T47D (cell line): ENCODE results near the gene ZNF445.

ENCODE experiments used
- DNase-seq, 2 experiments: peaks; one replicate each; pipeline versions ENCODE4 v3.0.0 to v3.0.0-alpha.2; 2011 to 2012; ENCODE audit warnings: low read depth in 1 of 2, low spot score in 1 of 2
- JUND ChIP-seq: IDR thresholded peaks from 2 replicates; pipeline ENCODE4 v1.6.1; 2012; ENCODE audit warnings: low read depth
- in situ Hi-C: cut with HindIII; loops from 2 replicates; pipeline ENCODE4 v1.10.0; 2016; ENCODE audit warnings: low sequenced_read_pairs, low pct_unique_long_range_greater_than_20kb

ZNF445 gene

DNA sequence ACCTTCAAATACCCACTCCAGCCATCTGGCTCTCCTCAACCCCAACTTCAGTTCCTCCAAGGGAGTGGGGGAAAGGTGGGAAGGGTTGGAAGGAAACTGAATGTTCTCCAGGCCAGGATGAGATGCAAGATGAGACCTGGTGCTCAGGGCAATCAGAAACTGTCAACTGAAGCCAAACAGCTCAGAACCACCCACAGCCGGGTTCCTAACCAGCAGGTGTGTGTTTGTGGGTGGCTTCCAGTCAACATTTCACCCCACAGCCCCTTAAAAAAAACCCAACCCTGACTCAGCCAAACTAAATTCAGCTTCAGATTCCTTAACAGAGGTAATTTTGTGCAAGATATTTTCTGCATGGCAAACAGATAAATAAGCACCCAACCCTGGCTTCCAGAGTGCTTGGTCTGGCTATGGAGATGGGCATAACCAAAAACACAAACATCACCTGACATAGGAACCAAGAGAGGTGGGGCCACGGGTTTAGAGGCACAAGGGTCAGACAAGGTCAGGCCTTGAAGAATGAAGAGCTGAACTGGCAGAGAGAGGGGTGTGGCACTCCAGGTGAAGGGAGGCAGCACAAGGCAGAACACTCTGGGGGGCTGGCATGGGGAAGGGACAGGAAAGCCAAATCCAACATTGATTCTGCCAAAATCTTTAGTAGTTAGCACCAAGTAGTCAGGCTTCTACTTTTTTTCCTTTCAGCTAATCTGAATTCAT lies 34.7 kb downstream of the ZNF445 start:
- TF ChIP-seq JUND = no peak
- in situ Hi-C loops = no loop called here
- DNase-seq = no peak

DNA sequence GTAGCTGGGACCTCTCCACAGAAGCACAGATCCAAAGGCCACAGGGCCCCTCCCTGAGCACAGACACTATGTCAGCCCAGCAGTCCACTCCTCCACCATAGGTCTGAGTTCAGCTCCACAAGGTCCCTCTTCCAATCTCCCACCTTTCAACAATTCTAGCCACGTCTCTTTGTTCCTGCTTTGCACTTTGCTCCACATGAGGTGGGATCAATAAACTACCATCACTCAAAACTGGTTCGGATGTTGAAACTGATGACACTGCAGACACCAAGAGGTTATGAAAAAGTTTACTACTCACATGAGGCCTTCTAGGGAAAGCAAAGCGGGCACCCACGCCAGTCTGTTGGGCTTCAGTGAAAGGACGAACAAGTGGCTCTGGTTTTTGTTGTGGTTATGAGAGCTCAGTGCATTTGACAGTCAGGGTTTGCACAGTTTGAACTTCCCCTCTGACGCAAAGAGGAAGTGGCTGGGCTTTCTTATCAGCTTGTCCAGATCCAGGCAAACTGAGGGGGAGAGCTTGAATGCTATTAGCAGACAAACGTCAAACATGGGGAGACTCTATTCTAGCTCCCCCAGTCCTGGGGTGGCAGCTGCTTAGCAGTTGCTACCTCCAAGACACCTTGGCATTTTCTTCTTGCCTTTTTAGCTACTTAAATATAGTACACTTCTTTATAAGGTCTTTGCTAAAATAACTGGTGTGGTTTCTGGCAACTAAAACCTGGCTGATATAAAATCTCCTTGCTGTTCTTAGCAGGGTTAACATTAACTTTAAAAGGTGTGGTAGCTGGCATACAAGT lies 37.8 kb downstream of the ZNF445 start:
- in situ Hi-C loops = no loop called here
- no peak for DNase-seq
- TF ChIP-seq JUND = no peak

DNA sequence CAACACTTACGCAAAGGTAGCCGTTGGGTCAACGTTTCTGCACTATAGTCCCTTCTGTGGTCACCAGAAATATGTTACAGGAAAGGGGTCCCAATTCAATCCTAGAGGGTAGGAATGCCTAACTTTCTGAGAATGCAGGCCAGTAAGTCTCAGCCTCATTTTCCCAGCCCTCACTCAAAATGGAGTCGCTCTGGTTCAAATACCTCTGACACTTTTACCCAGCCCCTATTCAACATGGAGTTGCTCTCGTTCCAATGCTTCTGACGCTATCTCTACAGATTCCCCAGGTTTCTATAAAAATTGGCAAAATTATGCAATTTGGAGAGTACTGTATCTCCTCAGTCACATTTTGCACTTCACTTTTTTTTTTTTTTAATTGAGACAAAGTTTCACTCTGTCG lies 39.7 kb downstream of the ZNF445 start:
- no peak for TF ChIP-seq JUND
- in situ Hi-C loops = no loop called here
- DNase-seq = no peak

DNA sequence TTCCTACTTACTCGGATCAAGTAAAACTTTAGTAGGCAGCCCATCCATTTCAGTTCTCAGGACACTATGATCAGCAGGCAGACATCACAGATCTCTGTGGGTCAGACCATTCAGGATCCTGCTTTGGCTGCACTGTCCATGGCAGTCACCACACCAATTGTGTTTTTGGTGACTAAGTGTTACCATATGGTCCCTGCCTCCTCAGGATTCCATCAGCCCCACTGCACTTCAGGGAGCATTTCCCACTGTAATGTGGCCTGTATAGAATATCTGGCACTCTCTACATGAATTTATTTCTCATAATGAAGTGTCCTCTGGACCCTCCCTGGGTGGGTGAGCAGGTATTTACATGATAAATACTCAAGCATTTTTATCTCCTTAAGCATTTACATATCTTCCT lies 41.3 kb downstream of the ZNF445 start:
- in situ Hi-C loops = no loop called here
- no peak for DNase-seq
- TF ChIP-seq JUND = no peak

DNA sequence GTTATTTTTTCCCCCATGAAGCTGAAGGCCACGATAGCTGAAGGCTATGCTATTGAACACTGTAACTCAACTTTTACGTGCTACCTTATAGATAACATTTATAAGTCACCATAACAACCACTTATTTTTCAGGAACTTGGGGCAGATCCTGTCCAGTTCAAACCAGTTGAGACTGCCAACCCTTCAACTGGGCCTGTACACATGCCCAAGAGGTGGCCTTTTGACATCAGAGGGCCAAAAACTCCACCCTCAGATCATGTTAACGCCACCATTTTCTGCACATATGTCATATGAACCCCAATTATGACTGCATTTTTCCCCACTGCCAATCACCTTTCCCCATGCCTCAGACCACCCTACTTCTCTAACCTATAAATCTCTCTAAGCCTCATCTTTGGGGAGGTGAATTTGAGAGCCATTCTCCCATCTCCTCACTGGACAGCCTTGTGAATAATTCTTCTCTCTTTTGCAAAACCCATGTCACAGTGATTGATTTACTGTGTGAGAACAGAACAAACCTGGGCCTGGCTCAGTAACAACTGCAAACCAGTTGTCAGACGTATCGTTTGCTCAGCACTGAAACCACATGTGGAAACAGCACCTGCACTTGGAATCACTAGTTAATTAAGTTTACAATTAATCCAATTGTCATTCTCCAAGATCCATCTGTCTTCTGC lies 42.5 kb downstream of the ZNF445 start:
- TF ChIP-seq JUND = no peak
- no peak for DNase-seq
- in situ Hi-C loops = no loop called here

DNA sequence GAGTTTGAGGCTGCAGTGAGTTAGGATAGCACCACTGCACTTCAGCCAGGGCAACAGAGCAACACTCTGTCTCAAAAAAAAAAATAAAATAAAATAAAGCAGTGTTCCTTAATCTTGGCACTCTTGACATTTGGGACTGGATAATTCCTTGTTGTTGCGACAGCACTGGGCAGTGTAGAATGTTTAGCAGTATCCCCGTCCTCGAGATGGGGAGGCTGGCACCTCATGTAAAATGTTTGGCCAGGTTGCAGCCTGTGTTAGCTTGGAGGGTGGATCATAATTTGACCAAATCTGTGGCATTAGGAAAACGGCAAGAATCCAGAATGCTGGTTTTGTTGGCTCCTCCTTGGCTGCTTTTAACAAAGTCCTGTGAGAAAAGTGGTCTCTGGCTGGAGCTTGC lies 47.0 kb downstream of the ZNF445 start:
- no peak for TF ChIP-seq JUND
- DNase-seq = no peak
- in situ Hi-C loops = no loop called here

DNA sequence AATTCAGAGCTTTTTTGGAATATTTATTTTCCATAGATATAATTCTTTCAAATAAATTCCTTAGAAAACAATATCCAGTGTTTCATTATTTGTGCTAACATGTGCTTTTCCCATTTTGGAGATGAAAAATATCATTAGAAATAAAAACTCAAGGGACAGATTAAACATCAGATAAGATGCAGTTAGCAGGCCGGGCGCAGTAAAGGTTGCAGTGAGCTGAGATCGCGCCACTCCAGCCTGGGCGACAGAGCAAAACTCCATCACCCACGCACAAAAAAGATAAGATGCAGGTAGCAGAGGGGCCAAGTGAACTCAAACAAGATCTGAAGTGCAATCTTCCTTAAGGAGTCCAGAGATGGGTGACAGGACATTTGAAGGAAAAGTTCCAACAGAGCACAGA lies 48.0 kb downstream of the ZNF445 start:
- in situ Hi-C loops = no loop called here
- no peak for TF ChIP-seq JUND
- DNase-seq = no peak

DNA sequence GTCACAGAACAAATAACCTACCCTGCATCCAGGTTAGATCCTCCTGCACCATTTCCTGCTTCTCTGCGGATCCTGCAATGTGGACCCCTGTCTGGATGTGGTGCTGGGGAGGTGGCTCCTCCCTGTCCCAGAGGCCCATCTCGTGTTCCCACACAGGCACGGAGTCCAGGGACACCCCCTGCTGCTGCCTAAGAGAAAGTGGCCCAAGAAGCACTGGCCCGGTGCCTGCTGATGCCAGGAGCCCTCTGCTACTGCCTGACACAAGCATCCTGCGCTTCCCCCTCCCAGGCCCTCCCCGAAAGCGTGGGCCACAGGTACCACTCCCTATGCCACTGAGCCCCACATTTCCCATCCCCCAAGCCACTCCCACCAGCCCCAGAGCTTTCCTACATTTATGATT lies 48.6 kb downstream of the ZNF445 start:
- in situ Hi-C loops = no loop called here
- no peak for TF ChIP-seq JUND

DNA sequence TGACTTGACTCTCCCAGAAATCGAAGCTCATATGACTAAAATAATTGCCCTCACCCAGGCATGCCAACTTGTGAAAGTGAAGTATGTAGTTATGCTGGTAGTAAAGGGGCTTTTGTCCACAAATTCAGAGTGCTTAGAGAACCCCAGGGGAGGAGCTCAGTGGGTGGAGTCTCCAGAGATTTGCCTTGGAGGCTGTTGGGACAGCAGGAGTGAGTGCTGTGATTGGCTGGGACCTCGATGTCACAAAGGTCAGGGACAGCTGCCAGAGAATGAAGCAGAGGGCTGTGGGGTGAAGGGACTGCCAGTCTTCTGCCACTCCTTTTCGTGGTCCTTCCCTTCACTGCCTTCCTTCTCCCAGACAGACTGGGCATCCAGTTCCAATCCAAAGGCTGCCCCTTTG lies 49.8 kb downstream of the ZNF445 start:
- no peak for TF ChIP-seq JUND
- in situ Hi-C loops = no loop called here
- no peak for DNase-seq

More for the DNA sequence above, 48.6 kb downstream of the ZNF445 start:
- no peak for DNase-seq

DNA sequence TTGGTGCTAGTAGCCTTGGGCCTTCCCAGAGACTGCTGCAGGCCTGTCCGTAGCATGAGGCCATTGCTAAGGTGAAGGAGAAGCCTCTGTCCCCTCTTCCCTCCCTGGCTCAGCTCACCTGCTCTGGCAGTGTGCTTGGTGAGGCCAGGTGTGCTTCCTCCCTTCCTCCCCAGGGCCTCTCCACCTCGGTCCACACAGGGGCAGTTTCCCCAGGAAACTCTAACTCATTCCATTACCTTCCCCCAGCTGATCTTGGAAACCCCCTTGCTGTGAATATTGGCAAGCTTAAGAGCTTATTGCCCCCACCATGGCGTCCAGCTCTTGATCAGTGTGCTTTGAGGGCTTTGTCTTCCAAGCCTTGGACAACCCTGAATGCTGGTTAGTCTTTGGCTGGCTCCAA lies 52.7 kb downstream of the ZNF445 start:
- TF ChIP-seq JUND = no peak

DNA sequence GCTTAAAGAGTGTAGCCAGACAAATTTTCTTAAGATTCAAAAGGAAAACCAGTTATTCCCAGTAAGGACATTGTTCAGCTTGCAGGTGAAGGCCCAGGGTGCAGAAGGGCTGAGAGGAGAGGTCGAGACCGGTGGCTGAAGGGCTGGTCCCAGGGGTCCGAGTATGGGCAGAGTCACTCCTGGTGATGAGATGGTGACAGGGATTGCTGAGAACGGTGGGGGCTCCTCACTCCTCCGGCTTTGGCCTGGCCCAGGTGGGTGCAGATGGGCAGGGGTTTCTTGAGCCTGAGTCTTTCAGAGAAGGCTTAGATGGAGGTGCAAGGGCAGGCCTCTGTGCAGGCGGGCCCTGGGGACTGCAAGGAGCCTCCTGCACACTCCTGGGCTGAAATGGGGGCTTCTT lies 56.2 kb downstream of the ZNF445 start:
- TF ChIP-seq JUND = no peak
- in situ Hi-C loops = no loop called here
- DNase-seq = no peak

More for the DNA sequence above, 52.7 kb downstream of the ZNF445 start:
- in situ Hi-C loops = no loop called here
- DNase-seq = no peak

DNA sequence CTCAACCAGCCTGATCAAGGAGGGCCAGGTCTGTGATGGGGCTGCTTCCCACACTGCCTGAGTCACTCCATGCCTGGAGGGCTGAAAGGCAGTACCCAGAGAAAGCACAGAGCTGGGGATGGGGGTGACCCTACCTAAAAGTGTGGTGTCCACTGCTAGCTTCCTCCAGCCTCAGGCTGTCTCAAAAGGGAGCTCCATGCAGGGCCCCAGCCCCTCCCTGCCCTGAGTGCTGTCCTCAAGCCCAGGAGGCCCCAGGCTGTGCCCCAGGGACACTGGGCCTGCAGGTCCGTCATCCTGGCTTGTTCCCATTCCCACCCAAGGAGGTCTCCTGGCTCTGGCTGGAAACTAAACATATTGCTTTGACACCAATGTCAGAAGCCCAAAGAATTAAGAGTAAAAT lies 56.8 kb downstream of the ZNF445 start:
- no peak for TF ChIP-seq JUND
- in situ Hi-C loops = no loop called here
- DNase-seq = no peak
